ENCODE measurements around the gene CDH4. TPM values are rescaled to one million over a fixed set of nuclear protein-coding genes. Genes with fewer than 3 reads are reported as not detected.
"Not testable (repeated sequence)": the region's sequence is repeated elsewhere in the genome, so short reads cannot be mapped to it uniquely, and the experiment has no call there.

The CDH4 gene
- total RNA-seq, 1 donor from 2014 or later = 22.3 TPM

DNA sequence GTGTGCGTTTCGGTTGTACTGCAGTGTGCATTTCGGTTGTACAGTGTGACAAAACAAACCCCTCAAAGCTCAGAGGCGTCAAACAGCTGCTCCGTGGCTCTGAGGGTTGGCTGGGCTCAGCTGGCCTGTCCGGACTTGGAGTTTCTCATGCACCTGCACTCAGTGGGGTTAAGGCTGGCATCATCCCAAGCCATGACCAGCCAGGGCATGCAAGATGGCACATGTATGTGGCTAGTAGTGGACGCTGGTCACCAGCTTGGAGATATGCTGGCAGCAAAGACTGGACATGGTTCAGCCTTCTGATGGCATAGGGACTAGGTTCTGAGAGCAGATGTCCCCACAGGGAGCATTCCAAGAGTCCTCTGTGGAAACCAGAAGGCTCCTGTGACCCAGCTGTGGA lies 187.2 kb downstream of the CDH4 start:
- no peak for DNase-seq

- no peak for DNase-seq
Observed at GRCh38 chr20:61440548-61441055, 188.5 kb downstream of the CDH4 start.

DNA sequence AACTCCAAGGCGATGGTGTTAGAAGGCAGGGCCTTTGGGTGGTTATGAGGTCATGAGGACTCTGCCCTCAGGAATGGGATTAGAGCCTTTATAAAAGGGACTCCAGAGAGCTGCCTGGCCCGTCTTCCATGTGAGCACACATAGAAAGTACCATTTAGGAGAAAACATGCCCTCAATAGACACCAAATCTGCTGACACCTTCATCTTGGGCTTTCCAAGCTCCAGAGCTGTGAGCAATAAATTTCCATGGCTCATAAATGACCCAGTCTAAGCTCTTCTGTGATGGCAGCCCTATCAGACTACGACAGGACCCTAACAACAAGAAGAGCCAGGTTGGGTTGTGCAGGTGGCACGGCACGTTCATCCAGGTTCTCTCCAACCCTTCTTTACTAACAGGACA lies 189.5 kb downstream of the CDH4 start:
- no peak for DNase-seq

- DNase-seq = no peak
Observed at GRCh38 chr20:61442075-61442670, 190.1 kb downstream of the CDH4 start.

- DNase-seq = no peak
Observed at GRCh38 chr20:61442718-61443117, 190.7 kb downstream of the CDH4 start.

GRCh38 chr20:61443443-61444126 lies 191.5 kb downstream of the CDH4 start:
- no peak for DNase-seq

GRCh38 chr20:61444637-61445036 lies 192.6 kb downstream of the CDH4 start:
- no peak for DNase-seq

DNA sequence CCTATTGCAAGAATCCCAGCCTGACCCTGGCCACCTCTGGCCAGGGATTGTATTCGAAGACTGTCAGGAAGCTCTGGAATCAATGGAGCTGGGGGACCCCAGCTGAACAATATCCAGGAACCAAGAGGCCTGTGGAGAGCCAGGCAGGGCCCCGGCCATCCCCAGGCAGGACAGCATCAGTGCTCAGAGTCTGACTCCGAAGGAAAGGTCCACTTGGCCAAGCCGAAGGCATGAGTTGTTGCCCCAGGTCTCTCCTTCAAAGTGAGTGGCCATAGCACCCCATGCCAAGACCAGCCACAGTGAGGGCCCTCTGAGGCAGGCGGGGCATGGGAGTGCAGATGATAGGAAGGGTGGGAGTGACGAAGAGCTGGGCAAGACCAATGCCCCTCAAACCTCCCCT lies 193.1 kb downstream of the CDH4 start:
- DNase-seq = no peak

DNA sequence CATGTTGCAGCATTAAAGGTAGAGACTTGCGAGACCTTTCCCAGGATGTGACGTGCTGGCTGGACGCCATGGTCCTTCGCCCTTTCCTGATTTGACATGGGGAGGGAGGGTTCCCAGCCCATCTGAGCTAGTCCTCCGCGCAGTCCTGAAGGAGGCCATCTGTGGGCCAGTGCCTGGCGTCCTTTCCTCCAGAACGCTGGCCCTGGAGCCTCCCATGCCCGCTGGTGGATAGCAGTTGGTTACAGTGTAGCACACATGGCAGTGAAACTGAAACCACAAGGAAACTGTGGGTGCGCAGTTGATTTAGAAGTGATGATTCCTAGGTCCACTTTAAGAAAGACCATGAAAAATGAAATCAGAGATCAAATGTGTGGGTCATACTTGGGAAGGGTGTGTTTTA lies 193.7 kb downstream of the CDH4 start:
- no peak for DNase-seq

- no peak for DNase-seq
Observed at GRCh38 chr20:61447952-61448351, 195.9 kb downstream of the CDH4 start.

DNA sequence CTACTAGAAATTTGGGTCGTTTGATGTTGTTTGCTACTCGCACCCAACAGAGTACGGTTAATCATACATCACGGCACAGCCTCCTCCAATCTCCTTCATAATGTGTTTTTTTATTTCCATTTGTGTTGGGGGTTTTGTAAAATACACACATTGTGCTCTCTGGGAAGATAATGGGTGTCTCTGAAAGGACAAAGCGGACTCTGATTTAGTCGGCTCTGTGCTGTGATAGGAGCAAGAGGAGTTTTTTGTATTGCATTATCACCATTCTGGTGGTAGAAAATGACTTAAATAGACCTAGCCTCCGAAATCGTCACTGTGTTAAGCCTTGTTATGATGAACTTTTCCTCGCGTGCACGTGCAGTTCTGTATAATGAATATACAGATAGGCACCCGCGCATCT lies 196.3 kb downstream of the CDH4 start:
- no peak for DNase-seq

DNA sequence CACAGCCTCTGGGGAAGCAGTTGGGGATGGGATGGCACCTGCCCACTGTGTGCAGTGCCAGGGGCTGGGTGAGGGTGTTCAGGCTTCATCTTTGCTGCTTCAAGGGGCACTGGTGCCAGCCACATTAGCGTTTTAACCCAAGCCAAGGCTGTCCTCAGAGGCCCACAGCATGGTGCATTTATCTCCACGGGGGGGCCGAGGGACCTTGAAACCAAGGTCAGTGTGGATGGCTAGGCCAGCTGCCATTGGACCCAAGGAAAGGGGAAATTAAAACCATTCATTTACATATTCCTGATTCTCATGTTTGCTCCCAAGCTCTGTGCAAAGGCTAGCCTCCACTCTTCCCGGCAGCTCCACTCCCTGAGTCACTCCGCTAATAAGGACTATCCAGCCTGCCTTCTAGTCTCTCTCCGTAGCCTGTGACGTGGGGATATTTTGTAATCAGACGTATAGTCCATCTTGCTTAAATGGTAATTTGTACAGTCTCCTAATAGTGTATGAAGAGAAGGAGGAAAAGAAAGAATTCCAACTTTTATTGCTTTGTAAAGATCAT lies 197.1 kb downstream of the CDH4 start:
- DNase-seq = no peak

GRCh38 chr20:61449916-61450315 lies 197.9 kb downstream of the CDH4 start:
- no peak for DNase-seq

GRCh38 chr20:61450549-61450948 lies 198.5 kb downstream of the CDH4 start:
- DNase-seq = no peak

- DNase-seq = no peak
Observed at GRCh38 chr20:61451009-61451408, 198.9 kb downstream of the CDH4 start.

- DNase-seq = no peak
Observed at GRCh38 chr20:61451953-61452352, 199.9 kb downstream of the CDH4 start.

- DNase-seq = no peak
Observed at GRCh38 chr20:61453219-61453618, 201.2 kb downstream of the CDH4 start.

- DNase-seq = not testable (repeated sequence)
Observed at GRCh38 chr20:61453623-61454022, 201.6 kb downstream of the CDH4 start.

DNA sequence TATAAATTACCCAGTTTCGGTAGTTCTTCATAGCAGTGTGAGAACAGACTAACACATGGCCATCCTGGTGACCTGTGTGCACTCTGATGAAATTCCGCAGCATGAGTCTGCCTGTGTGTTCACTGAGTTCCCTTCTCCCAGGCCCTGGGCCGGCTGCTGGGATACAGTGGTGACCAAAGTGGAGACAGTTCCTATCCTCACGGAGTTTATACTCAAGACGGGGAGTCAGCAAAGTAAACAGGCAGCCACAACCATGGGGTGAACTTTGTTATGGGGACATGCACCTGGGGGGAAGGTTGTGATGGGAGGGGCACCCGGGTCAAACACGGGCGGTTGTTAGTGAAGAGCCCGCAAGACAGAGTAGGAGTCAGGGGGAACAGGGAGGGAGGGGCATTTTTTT lies 202.0 kb downstream of the CDH4 start:
- no peak for DNase-seq

DNA sequence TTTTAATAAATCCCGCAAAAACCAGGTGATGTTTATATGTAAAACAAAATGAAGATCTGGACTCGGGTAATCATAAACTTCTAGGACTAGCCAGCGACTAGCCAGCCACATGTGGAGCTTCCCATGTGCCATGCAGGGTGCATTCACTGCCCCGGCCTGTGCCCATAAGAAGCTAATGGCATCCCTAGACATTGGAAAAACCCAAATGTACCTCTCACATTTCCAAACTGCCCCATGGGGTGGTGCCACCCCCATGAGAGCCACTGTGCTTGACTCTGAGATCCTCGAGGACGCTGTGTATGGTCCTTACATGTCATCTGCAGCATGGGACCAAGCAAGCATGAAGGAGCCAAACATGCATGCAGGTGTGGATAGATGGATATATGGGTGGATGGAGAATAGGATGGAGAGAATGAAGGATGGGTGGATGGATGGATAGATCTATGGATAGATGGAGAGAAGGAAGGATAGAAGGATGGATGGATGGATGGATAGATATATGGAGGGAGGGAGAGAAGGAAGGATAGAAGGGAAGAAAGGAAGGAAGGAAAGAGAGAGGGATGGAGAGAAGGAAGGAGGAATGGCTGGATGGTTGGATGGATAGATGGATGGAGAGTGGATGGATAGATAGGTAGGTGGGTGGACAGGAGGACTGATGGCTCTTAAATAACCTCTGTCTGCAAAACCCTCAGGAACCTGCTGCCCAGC lies 203.6 kb downstream of the CDH4 start:
- no peak for DNase-seq

- DNase-seq = no peak
Observed at GRCh38 chr20:61457725-61458124, 205.7 kb downstream of the CDH4 start.

- DNase-seq = no peak
Observed at GRCh38 chr20:61458146-61458746, 206.2 kb downstream of the CDH4 start.

- no peak for DNase-seq
Observed at GRCh38 chr20:61459266-61459665, 207.2 kb downstream of the CDH4 start.
